ENCODE measurements around the gene TMPRSS6.

The TMPRSS6 gene

DNA sequence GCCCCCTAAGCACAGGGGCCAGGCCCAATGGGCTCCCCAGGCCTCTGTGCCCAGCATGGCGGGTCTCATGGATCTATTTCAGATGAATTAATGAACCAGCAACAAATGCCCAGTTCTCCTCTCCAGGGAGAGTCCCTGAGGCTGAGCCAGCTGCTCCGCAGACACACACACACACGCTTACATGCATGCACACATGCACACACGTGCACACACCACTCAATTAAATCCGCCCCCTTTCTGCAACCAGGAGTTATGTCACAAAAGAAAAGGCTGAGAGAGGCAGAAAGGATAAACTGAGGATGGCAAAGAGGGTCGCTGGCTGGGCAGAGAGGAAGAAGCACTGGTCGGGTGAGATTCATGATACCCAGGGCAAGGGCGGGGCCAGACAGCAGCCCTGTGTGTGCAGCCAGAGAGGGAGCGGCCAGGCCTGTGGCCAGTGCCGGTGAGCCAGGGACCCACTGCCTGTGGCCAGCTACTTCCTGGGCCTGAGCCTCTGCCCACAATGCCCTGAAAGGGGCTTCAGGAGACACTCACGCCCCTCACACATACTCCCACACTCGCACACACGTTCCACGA, 20.4 kb upstream of the TMPRSS6 start:
- Histone ChIP-seq H3K4me3 (ENCODE audit: low read length) (no peak overlapping the region), H3K27me3 (ENCODE audit: low read depth, low read length) (no peaks in the 10 kb centered on the region), H3K4me2 (ENCODE audit: low read length) (no peak overlapping the region), H3K9ac (ENCODE audit: low read length) (no peak overlapping the region), H3K36me3 (replicated peaks; ENCODE audit: low read depth, low read length) (no peaks in the 10 kb centered on the region), H2AFZ (ENCODE audit: low read depth, low read length) (no peak overlapping the region), H3K27ac (ENCODE audit: low read length) (no peak overlapping the region), H4K20me1 (ENCODE audit: insufficient read depth, low read length) (no peaks in the 10 kb centered on the region), H3K79me2 (ENCODE audit: low read length) (no peaks in the 10 kb centered on the region), H3K9me3 (ENCODE audit: insufficient read depth, low read length) (no peaks in the 10 kb centered on the region), H3K4me1 (ENCODE audit: low read length) (peaks cover 28% of the 10 kb centered on the region)
- no peak for TF ChIP-seq EZH2phosphoT487 (IDR thresholded peaks at IDR 0.05; ENCODE audit: low read depth)
- TF ChIP-seq, protein P1, sequence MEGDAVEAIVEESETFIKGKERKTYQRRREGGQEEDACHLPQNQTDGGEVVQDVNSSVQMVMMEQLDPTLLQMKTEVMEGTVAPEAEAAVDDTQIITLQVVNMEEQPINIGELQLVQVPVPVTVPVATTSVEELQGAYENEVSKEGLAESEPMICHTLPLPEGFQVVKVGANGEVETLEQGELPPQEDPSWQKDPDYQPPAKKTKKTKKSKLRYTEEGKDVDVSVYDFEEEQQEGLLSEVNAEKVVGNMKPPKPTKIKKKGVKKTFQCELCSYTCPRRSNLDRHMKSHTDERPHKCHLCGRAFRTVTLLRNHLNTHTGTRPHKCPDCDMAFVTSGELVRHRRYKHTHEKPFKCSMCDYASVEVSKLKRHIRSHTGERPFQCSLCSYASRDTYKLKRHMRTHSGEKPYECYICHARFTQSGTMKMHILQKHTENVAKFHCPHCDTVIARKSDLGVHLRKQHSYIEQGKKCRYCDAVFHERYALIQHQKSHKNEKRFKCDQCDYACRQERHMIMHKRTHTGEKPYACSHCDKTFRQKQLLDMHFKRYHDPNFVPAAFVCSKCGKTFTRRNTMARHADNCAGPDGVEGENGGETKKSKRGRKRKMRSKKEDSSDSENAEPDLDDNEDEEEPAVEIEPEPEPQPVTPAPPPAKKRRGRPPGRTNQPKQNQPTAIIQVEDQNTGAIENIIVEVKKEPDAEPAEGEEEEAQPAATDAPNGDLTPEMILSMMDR (IDR thresholded peaks at IDR 0.05; ENCODE audit: low read depth, low read length), result no peak

DNA sequence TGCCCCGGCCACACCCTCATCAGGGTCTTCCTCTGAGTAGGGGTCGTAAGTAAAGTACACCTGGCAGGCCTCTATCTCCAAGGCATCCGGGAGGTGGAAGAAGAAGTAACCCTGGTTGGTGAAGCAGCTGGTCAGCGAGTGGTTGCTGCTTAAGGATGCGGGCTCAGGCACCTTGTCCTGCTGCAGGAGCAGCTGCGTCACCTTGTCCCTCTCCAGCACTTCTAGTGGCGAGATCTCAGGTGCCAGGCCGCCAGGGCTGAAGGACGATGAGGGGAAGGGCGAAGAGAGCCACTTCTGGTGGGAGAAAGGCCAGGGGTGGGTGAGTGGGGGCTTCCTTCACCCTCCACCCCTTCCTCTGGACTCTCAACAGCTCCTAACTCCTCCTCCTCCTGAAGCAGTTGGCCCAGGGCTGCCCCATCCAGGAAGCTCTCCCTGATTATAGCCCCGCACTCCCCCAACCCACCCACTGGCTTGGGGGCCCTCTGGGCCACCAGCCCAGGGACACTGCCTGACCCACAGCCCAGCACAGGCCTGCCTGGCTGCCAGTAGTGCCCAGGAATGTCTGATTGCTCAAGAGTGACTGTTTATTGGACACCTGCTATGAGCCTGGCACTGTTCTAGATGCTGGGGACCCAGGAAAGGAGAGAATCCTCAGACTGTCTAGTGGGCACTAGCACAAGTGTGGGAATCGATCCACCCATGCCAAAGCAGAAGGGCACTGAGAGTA, 19.2 kb upstream of the TMPRSS6 start:
- TF ChIP-seq EZH2phosphoT487 (IDR thresholded peaks at IDR 0.05; ENCODE audit: low read depth), result no peak
- TF ChIP-seq, protein P1 (IDR thresholded peaks at IDR 0.05; ENCODE audit: low read depth, low read length), result no peak
- no peak overlapping the region for H3K4me3 ChIP-seq (ENCODE audit: low read length)
- no peak overlapping the region for H3K9ac ChIP-seq (ENCODE audit: low read length)
- no peaks in the 10 kb centered on the region for H3K79me2 ChIP-seq (ENCODE audit: low read length)
- H2AFZ ChIP-seq (ENCODE audit: low read depth, low read length), result no peak overlapping the region
- H3K9me3 ChIP-seq (ENCODE audit: insufficient read depth, low read length), result no peaks in the 10 kb centered on the region
- no peaks in the 10 kb centered on the region for H3K27me3 ChIP-seq (ENCODE audit: low read depth, low read length)
- H3K4me1 ChIP-seq (ENCODE audit: low read length), result peaks cover 41% of the 10 kb centered on the region
- H3K36me3 ChIP-seq (replicated peaks; ENCODE audit: low read depth, low read length), result no peaks in the 10 kb centered on the region
- no peak overlapping the region for H3K27ac ChIP-seq (ENCODE audit: low read length)
- H4K20me1 ChIP-seq (ENCODE audit: insufficient read depth, low read length), result no peaks in the 10 kb centered on the region
- no peak overlapping the region for H3K4me2 ChIP-seq (ENCODE audit: low read length)

DNA sequence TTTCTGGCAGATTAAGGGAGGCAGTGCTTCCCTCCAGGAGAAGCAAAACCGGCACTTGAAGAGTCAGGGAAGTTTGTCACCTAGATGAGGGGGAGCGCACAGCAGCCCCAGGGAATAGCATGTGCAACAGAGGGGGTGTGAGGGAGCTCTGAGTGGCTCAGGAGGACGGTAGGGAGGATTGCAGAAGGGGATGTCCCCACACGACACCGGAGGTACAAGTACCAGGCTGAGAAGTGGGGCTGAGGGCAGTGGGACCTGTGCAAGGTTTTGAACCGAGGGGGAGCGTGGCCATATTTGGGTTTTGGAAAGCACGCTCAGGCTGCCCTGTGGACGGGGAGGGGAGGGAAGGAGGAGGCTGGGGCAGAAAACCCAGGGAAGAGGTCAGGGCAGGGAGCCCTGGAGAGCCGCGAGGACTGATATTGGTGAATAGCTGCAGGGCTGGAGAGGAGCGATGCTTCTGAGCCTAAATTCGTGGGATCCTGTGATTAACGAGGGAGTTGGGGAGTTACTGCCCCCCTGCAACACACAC, 17.9 kb upstream of the TMPRSS6 start:
- Histone ChIP-seq H4K20me1 (ENCODE audit: insufficient read depth, low read length) (no peaks in the 10 kb centered on the region), H3K36me3 (replicated peaks; ENCODE audit: low read depth, low read length) (no peaks in the 10 kb centered on the region), H3K27me3 (ENCODE audit: low read depth, low read length) (no peaks in the 10 kb centered on the region), H3K4me3 (ENCODE audit: low read length) (no peak overlapping the region), H3K79me2 (ENCODE audit: low read length) (no peaks in the 10 kb centered on the region), H2AFZ (ENCODE audit: low read depth, low read length) (no peak overlapping the region), H3K4me1 (ENCODE audit: low read length) (peaks cover 54% of the 10 kb centered on the region), H3K4me2 (ENCODE audit: low read length) (peak overlapping the region; percentile 25), H3K9ac (ENCODE audit: low read length) (no peak overlapping the region), H3K27ac (ENCODE audit: low read length) (no peak overlapping the region), H3K9me3 (ENCODE audit: insufficient read depth, low read length) (no peaks in the 10 kb centered on the region)
- TF ChIP-seq, protein P1 (IDR thresholded peaks at IDR 0.05; ENCODE audit: low read depth, low read length), result no peak
- no peak for TF ChIP-seq EZH2phosphoT487 (IDR thresholded peaks at IDR 0.05; ENCODE audit: low read depth)

DNA sequence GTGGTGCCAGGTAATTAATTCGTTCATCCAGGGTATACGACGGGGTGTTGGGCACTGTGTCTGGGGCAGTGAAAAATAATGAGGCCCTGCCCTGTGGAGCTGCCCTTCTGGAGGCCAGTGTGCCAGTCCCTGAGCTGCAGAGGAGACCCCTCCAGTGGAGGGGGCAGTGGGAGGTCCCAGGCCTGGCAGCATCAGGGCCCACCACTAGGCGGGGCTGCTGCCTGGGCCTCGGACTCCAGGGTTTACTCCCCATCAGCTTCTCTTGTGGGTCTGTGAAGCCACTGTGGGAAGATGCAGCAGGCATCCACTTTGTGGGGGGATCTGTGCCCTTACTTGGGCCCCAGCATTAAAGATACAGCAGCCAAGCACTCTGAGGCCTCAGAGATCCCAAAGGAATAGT, 17.4 kb upstream of the TMPRSS6 start:
- Histone ChIP-seq H3K27me3 (ENCODE audit: low read depth, low read length) (no peaks in the 10 kb centered on the region), H3K4me1 (ENCODE audit: low read length) (peaks cover 58% of the 10 kb centered on the region), H4K20me1 (ENCODE audit: insufficient read depth, low read length) (no peaks in the 10 kb centered on the region), H3K36me3 (replicated peaks; ENCODE audit: low read depth, low read length) (no peaks in the 10 kb centered on the region), H3K4me3 (ENCODE audit: low read length) (no peak overlapping the region), H3K4me2 (ENCODE audit: low read length) (peak overlapping the region; percentile 25), H3K9me3 (ENCODE audit: insufficient read depth, low read length) (no peaks in the 10 kb centered on the region), H3K9ac (ENCODE audit: low read length) (no peak overlapping the region), H2AFZ (ENCODE audit: low read depth, low read length) (no peak overlapping the region), H3K27ac (ENCODE audit: low read length) (no peak overlapping the region), H3K79me2 (ENCODE audit: low read length) (no peaks in the 10 kb centered on the region)
- TF ChIP-seq EZH2phosphoT487 (IDR thresholded peaks at IDR 0.05; ENCODE audit: low read depth), result no peak
- TF ChIP-seq, protein P1 (IDR thresholded peaks at IDR 0.05; ENCODE audit: low read depth, low read length), result peak; percentile 84
